Measurements from ENCODE around the gene ITFG1.
"Not testable (repeated sequence)": the region's sequence is repeated elsewhere in the genome, so short reads cannot be mapped to it uniquely, and the experiment has no call there.

Gene ITFG1

GRCh38 chr16:47158992-47159391 is 301.9 kb downstream of the ITFG1 start:
- no peak for DNase-seq (ENCODE audit: low spot score)

- no peak for DNase-seq (ENCODE audit: low spot score)
Measured at GRCh38 chr16:47156680-47157215, 304.1 kb downstream of the ITFG1 start.

GRCh38 chr16:47152501-47152900 is 308.4 kb downstream of the ITFG1 start:
- DNase-seq (ENCODE audit: low spot score) = not testable (repeated sequence)

GRCh38 chr16:47150067-47150466 is 310.8 kb downstream of the ITFG1 start:
- DNase-seq (ENCODE audit: low spot score) = no peak

GRCh38 chr16:47144559-47144877 is 316.3 kb downstream of the ITFG1 start:
- DNase-seq (ENCODE audit: low spot score) = no peak

GRCh38 chr16:47143677-47144558 is 316.9 kb downstream of the ITFG1 start, which contains the start of gene NETO2:
Gene NETO2 (minus strand): TSS chr16:47143945. CDS start chr16:47143612, 333 bp downstream.
- peak; percentile 67 for DNase-seq (ENCODE audit: low spot score)

- DNase-seq (ENCODE audit: low spot score) = peak; percentile 75
Measured at GRCh38 chr16:47142821-47143676, 317.8 kb downstream of the ITFG1 start.

GRCh38 chr16:47142486-47142820 is 318.4 kb downstream of the ITFG1 start:
- DNase-seq (ENCODE audit: low spot score) = no peak

GRCh38 chr16:47141773-47142485 is 318.9 kb downstream of the ITFG1 start:
- peak; percentile 90 for DNase-seq (ENCODE audit: low spot score)

GRCh38 chr16:47140686-47141085 is 320.2 kb downstream of the ITFG1 start:
- no peak for DNase-seq (ENCODE audit: low spot score)

GRCh38 chr16:47139561-47140185 is 321.2 kb downstream of the ITFG1 start:
- DNase-seq (ENCODE audit: low spot score) = no peak

GRCh38 chr16:47137925-47138324 is 322.9 kb downstream of the ITFG1 start:
- not testable (repeated sequence) for DNase-seq (ENCODE audit: low spot score)

- DNase-seq (ENCODE audit: low spot score) = no peak
Measured at GRCh38 chr16:47136099-47136842, 324.6 kb downstream of the ITFG1 start.

GRCh38 chr16:47134550-47134949 is 326.3 kb downstream of the ITFG1 start:
- DNase-seq (ENCODE audit: low spot score) = no peak

GRCh38 chr16:47132308-47132707 is 328.6 kb downstream of the ITFG1 start:
- DNase-seq (ENCODE audit: low spot score) = peak; percentile 25

GRCh38 chr16:47129755-47130435 is 331.0 kb downstream of the ITFG1 start:
- DNase-seq (ENCODE audit: low spot score) = no peak

- no peak for DNase-seq (ENCODE audit: low spot score)
Measured at GRCh38 chr16:47127541-47127940, 333.3 kb downstream of the ITFG1 start.

GRCh38 chr16:47125757-47126156 is 335.1 kb downstream of the ITFG1 start:
- DNase-seq (ENCODE audit: low spot score) = no peak

GRCh38 chr16:47113130-47113529 is 347.7 kb downstream of the ITFG1 start:
- no peak for DNase-seq (ENCODE audit: low spot score)

GRCh38 chr16:47110939-47111338 is 349.9 kb downstream of the ITFG1 start:
- no peak for DNase-seq (ENCODE audit: low spot score)
